GM12878 (cell line): ENCODE results near the gene TDRD10. TPM values are rescaled to one million over a fixed set of nuclear protein-coding genes. Genes with fewer than 3 reads are reported as not detected.

ENCODE experiments used
- BMI1 ChIP-seq: fragments of 450-650 bp; IDR thresholded peaks from 2 replicates; pipeline ENCODE4 v1.6.1; 2016; ENCODE audit warnings: mild to moderate bottlenecking, moderate library complexity, borderline replicate concordance
- CEBPZ ChIP-seq: fragments of 150-350 bp; IDR thresholded peaks from 2 replicates; pipeline ENCODE4 v1.6.1; 2016; ENCODE audit warnings: low read depth, low read length
- E4F1 ChIP-seq: fragments of 450-650 bp; IDR thresholded peaks from 2 replicates; pipeline ENCODE4 v1.6.1; 2018; ENCODE audit warnings: borderline replicate concordance, mild to moderate bottlenecking; ENCODE audit not compliant: partially characterized antibody
- ELK1 ChIP-seq: IDR thresholded peaks from 2 replicates; pipeline ENCODE4 v1.6.1; 2012; ENCODE audit warnings: low read depth, low read length, improper control_type of control experiment
- ZBTB33 ChIP-seq: fragments of 450-650 bp; IDR thresholded peaks from 2 replicates; pipeline ENCODE4 v1.6.1; 2017; ENCODE audit warnings: mild to moderate bottlenecking
- polyA plus RNA-seq, 11 experiments: library from polyadenylated mRNA; depleted of rRNA in 4 of 11; unstranded in 6 of 11; stranded (reverse) in 5 of 11; fragments of >200 nt; fragmentation: Nextera tagmentation in 4 of 11; fragmentation: Illumina TruSeq in 1 of 11; extraction: Ambion mirVana in 4 of 11; extraction: Trizol in 1 of 11; gene quantifications; 1 replicate in 1 of 11; 2 replicates in 10 of 11; pipeline versions ENCODE4 v1.2.1 to v1.2.3, GENCODE V29; 2011 to 2016; ENCODE audit warnings: inconsistent platforms in 2 of 11, missing spikeins in 2 of 11, low read depth in 1 of 11
- total RNA-seq, 4 experiments: library from RNA; depleted of rRNA in 3 of 4; stranded (reverse); fragments of >200 nt in 3 of 4; fragmentation: Illumina TruSeq in 1 of 4; extraction: Trizol in 1 of 4; gene quantifications; 2 replicates each; pipeline versions ENCODE4 v1.2.1 to v1.2.3, GENCODE V29; 2013 to 2021

Gene TDRD10
- total and polyA plus RNA-seq, 10 of the 15 experiments (the other 5 are each of a cell fraction or from before 2014, with no cell fraction given), result not detected

- TF ChIP-seq CEBPZ, result no peak
- TF ChIP-seq ELK1, result no peak
- no peak for TF ChIP-seq BMI1
- TF ChIP-seq ZBTB33, result no peak
- TF ChIP-seq E4F1, result no peak
- TF ChIP-seq, all 136 proteins: peak for 0
Observed at GRCh38 chr1:154459080-154459479, 42.9 kb upstream of the TDRD10 start (continued).
